ENCODE data around the gene ERCC6.
A peak's percentile ranks its signal among the peaks of the same experiment; 100 is the strongest.

Gene ERCC6

GRCh38 chr10:49538381-49539319 lies at the start of gene ERCC6:
Gene ERCC6 (minus strand): TSS chr10:49539121.
- DNase-seq: peak; percentile 80

GRCh38 chr10:49587981-49588380 lies 49.1 kb upstream of the ERCC6 start:
- DNase-seq: no peak

GRCh38 chr10:49585387-49585786 lies 46.5 kb upstream of the ERCC6 start:
- DNase-seq: no peak

GRCh38 chr10:49579621-49580020 lies 40.7 kb upstream of the ERCC6 start:
- no peak for DNase-seq

- DNase-seq: no peak
Observed at GRCh38 chr10:49578392-49578791, 39.5 kb upstream of the ERCC6 start.

- no peak for DNase-seq
Observed at GRCh38 chr10:49577182-49577925, 38.4 kb upstream of the ERCC6 start.

GRCh38 chr10:49575489-49576072 lies 36.7 kb upstream of the ERCC6 start:
- DNase-seq: no peak

GRCh38 chr10:49572594-49573114 lies 33.7 kb upstream of the ERCC6 start:
- DNase-seq: no peak

- DNase-seq: no peak
Observed at GRCh38 chr10:49571388-49571787, 32.5 kb upstream of the ERCC6 start.

GRCh38 chr10:49569031-49569631 lies 30.2 kb upstream of the ERCC6 start:
- DNase-seq: no peak

- DNase-seq: no peak
Observed at GRCh38 chr10:49568235-49568634, 29.3 kb upstream of the ERCC6 start.

GRCh38 chr10:49567810-49568209 lies 28.9 kb upstream of the ERCC6 start:
- DNase-seq: no peak

- DNase-seq: no peak
Observed at GRCh38 chr10:49564461-49565009, 25.6 kb upstream of the ERCC6 start.

- DNase-seq: no peak
Observed at GRCh38 chr10:49562893-49563292, 24.0 kb upstream of the ERCC6 start.

GRCh38 chr10:49560526-49560925 lies 21.6 kb upstream of the ERCC6 start:
- no peak for DNase-seq

- no peak for DNase-seq
Observed at GRCh38 chr10:49559476-49559875, 20.6 kb upstream of the ERCC6 start.

GRCh38 chr10:49558190-49558589 lies 19.3 kb upstream of the ERCC6 start:
- DNase-seq: no peak

GRCh38 chr10:49557681-49558080 lies 18.8 kb upstream of the ERCC6 start:
- no peak for DNase-seq

GRCh38 chr10:49556723-49557122 lies 17.8 kb upstream of the ERCC6 start:
- DNase-seq: no peak

GRCh38 chr10:49552277-49552676 lies 13.4 kb upstream of the ERCC6 start:
- DNase-seq: no peak

- no peak for DNase-seq
Observed at GRCh38 chr10:49550563-49550962, 11.6 kb upstream of the ERCC6 start.

- DNase-seq: no peak
Observed at GRCh38 chr10:49549640-49550346, 10.9 kb upstream of the ERCC6 start.
